ENCODE data around the gene CYP1A2. TPM values are rescaled to one million over a fixed set of nuclear protein-coding genes. Genes with fewer than 3 reads are reported as not detected.

CYP1A2 gene
- total RNA-seq, 1 experiment from 2014 or later, result not detected

- no CpG with 5 or more reads among the region's 15 CpGs for WGBS (ENCODE audit: extremely low coverage, insufficient read length, low lambda C conversion rate)
Measured at GRCh38 chr15:74763416-74763815, 14.8 kb downstream of the CYP1A2 start.

More at GRCh38 chr15:74763416-74763815, 14.8 kb downstream of the CYP1A2 start:
- Histone ChIP-seq H2BK15ac (ENCODE audit: low read depth, low read length) (no peak overlapping the region), H2BK120ac (ENCODE audit: low read depth, low read length, poor library complexity, severe bottlenecking) (no peak overlapping the region), H3K56ac (ENCODE audit: insufficient read length, low read depth, low read length) (no peak overlapping the region), H4K20me1 (ENCODE audit: control insufficient read depth, insufficient read depth, insufficient read length) (no peaks in the 10 kb centered on the region), H3K27me3 (ENCODE audit: insufficient read depth, low read length) (no peaks in the 10 kb centered on the region), H3K23ac (ENCODE audit: insufficient read length, low read depth, low read length) (no peak overlapping the region), H2BK5ac (ENCODE audit: insufficient read length, low read length) (no peak overlapping the region), H2AK5ac (ENCODE audit: insufficient read length, low read length) (no peak overlapping the region), H3K4me2 (ENCODE audit: insufficient read depth, insufficient read length, low read length) (no peak overlapping the region), H3K9me3 (ENCODE audit: control insufficient read depth, low read depth, low read length) (no peaks in the 10 kb centered on the region), H4K91ac (ENCODE audit: insufficient read length, low read depth, low read length) (no peak overlapping the region), H2BK20ac (ENCODE audit: low read depth, low read length, poor library complexity, severe bottlenecking) (no peak overlapping the region), H2AFZ (ENCODE audit: low read length) (no peak overlapping the region), H3K27ac (ENCODE audit: insufficient read length, low read depth, low read length) (no peak overlapping the region), H3K14ac (ENCODE audit: insufficient read depth, low read length) (no peak overlapping the region), H3K18ac (ENCODE audit: insufficient read length, low read depth, low read length) (no peak overlapping the region), H2BK12ac (ENCODE audit: insufficient read length, low read depth, low read length) (no peak overlapping the region), H4K5ac (ENCODE audit: insufficient read length, low read depth, low read length) (no peak overlapping the region), H3K23me2 (ENCODE audit: insufficient read length, low read depth, low read length, poor library complexity, severe bottlenecking) (no peaks in the 10 kb centered on the region), H3K79me1 (ENCODE audit: insufficient read depth, low read depth, low read length, poor library complexity, severe bottlenecking) (no peaks in the 10 kb centered on the region), H3K9ac (ENCODE audit: extremely low read depth, insufficient read length, low read length) (no peak overlapping the region), H3K4me1 (ENCODE audit: insufficient read depth, low read length) (no peaks in the 10 kb centered on the region; the same call in 1 of the 2 replicates), H3T11ph (ENCODE audit: low read length) (no peak overlapping the region), H4K8ac (replicated peaks; ENCODE audit: insufficient read length, low read depth, low read length) (no peak overlapping the region), H3K79me2 (ENCODE audit: insufficient read depth, low read length) (no peaks in the 10 kb centered on the region), H3K4ac (ENCODE audit: low read depth, low read length) (no peak overlapping the region)
- no peak overlapping the region for H3K27ac Mint-ChIP-seq
- peaks cover 12% of the 10 kb centered on the region for H3K27me3 Mint-ChIP-seq (ENCODE audit: low read depth)
- no peak overlapping the region for H3K4me3 Mint-ChIP-seq
- no peak for TF ChIP-seq CTCF (conservative IDR thresholded peaks at IDR 0.05)
- peaks cover 15 to 20% of the 10 kb centered on the region in 2 experiments for H3K4me1 Mint-ChIP-seq
- no peaks in the 10 kb centered on the region for H3K9me3 Mint-ChIP-seq
- H3K36me3 Mint-ChIP-seq (ENCODE audit: insufficient read depth in 1 of 3, low read depth in 3 of 3), result no peaks in the 10 kb centered on the region
- DNase-seq, result no peak

Data from H9 (cell line).